MM.1S (cell line): ENCODE measurements around the gene PKIG.

Experiments
- CTCF ChIP-seq: fragments of 300-600 bp; sonication (generic); IDR thresholded peaks from 2 replicates; pipeline ENCODE4 v1.5.1; 2016; ENCODE audit warnings: antibody characterized with exemption, low read length, mixed read lengths
- EZH2 ChIP-seq: fragments of 300-600 bp; sonication (generic); optimal IDR thresholded peaks from 2 replicates; pipeline ENCODE3; 2017; ENCODE audit warnings: low read depth, mild to moderate bottlenecking, antibody characterized with exemption, low read length, mixed read lengths
- EZH2phosphoT487 ChIP-seq: fragments of 300-600 bp; sonication (generic); IDR thresholded peaks from 2 replicates; pipeline ENCODE4 v1.6.1; 2018; ENCODE audit warnings: antibody characterized with exemption, low read length

GRCh38 chr20:44644230-44644617, 61.8 kb downstream of the PKIG start:
- TF ChIP-seq CTCF: no peak
- TF ChIP-seq EZH2: no peak
- no peak for TF ChIP-seq EZH2phosphoT487
